Measurements from ENCODE around the gene STAT2.

GRCh38 chr12:56311003-56311402 lies 48.9 kb downstream of the STAT2 start:
- TF ChIP-seq CTCF (IDR thresholded peaks at IDR 0.05), result no peak
- no peak for TF ChIP-seq EP300 (IDR thresholded peaks at IDR 0.05)
- no peak for TF ChIP-seq POLR2A (IDR thresholded peaks at IDR 0.05)
